Epithelial cell of esophagus (primary cell): ENCODE data around the gene DIP2C.

Experiments
- DNase-seq: peaks from one replicate; pipeline ENCODE4 v3.0.0; 2010; ENCODE audit warnings: low read depth
- H3K4me3 ChIP-seq: 2 replicates; pipeline ENCODE4 v1.5.1; 2011; ENCODE audit warnings: mild to moderate bottlenecking, low read length, control low read depth
- CTCF ChIP-seq: IDR thresholded peaks from 2 replicates; pipeline ENCODE4 v1.5.1; 2011; ENCODE audit warnings: low read depth, mild to moderate bottlenecking, low read length, control low read depth, inconsistent platforms; ENCODE audit not compliant: insufficient read depth; ENCODE audit errors: missing control alignments

The DIP2C gene

GRCh38 chr10:477620-478019 lies 211.8 kb downstream of the DIP2C start:
- TF ChIP-seq CTCF, result no peak
- no peak overlapping the region for H3K4me3 ChIP-seq
- DNase-seq, result no peak

DNA sequence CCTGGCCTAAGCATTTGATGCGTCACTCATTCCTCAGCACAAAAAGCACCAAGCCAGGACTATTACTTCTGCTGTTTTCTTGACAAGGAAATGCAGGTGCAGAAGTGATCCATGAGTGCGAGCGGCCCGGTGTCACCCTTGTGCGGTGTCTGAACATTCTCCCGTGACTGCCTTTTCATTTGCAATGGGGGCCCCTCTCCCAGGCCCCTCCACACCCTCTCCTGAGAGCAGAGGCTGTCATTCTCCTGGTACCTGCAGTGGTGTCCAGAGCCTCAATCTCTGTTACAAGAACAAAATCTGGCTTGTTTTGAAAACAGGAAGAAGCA lies 213.1 kb downstream of the DIP2C start:
- no peak for TF ChIP-seq CTCF
- no peak overlapping the region for H3K4me3 ChIP-seq
- no peak for DNase-seq

DNA sequence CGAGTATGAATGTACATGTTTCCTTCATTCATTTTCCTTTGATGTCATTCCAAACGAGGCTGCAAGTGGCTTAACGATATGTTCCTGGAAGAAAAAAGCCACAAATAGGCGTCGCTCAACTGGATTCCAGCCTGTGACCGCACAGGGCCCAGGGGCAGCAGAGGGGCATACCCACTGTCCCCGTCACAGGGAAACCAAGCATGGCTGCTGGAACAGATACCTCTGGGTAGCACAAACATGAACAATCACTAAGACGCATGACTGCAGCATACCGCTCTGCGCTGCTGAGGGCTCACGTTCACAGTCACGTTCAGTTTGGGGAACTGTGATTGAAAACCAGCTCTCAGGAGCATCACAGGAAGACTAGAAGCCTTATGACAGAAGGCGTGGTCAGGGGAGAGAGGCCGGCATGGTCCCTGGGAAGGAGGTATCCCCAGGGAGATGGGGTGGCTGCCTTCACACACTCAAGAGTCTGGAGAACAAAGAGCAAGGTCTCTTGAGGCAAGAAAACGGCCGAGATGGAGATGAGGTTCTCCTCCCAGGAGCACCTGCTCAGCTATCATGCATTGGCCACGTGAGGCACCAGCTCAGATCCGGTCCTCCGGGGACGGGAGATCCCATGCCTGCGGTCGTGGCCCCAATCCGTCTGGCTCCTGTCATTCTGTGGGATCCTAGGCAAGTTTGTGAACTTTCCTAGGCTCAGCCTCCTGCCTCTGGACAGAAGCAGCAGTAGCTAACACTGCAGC lies 213.6 kb downstream of the DIP2C start:
- TF ChIP-seq CTCF, result no peak
- no peak overlapping the region for H3K4me3 ChIP-seq
- no peak for DNase-seq

- TF ChIP-seq CTCF, result no peak
- no peak for DNase-seq
- no peak overlapping the region for H3K4me3 ChIP-seq
Observed at GRCh38 chr10:474946-475345, 214.5 kb downstream of the DIP2C start.

- no peak overlapping the region for H3K4me3 ChIP-seq
- DNase-seq, result no peak
- no peak for TF ChIP-seq CTCF
Observed at GRCh38 chr10:474406-474805, 215.1 kb downstream of the DIP2C start.

DNA sequence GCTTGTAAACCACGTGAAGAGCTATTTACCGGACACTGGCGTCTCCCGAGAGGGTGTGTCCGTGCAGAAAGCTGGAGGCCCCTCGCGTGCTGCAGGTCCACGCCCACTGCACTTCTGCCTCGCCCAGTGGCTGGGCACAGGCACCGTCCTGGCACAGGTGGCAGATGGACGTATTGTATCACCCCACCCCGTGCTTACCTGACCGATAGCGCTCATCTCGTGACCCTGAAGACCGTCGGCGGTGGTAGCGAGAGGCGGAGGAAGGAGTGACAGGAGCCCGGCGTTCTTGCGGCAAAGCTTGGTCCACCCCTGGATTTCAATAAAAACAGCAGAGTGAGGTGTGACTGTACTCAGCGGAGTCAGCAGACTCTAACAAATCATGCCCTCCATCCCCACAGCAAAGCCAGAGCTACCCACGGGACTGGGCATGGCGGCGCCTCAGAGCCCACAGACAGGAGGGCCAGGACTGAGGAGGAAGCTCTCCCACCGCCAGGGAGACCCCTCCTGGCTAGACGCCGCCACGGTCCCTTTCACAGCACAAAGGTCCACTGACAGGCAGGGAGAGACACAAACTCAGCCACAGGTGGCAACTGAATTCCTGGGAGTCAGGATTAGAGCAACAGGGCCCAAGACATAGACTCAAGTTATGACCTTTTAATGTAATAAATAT lies 217.1 kb downstream of the DIP2C start:
- DNase-seq, result no peak
- no peak for TF ChIP-seq CTCF
- H3K4me3 ChIP-seq, result no peak overlapping the region
